OCI-LY1 (cell line): ENCODE data around the gene EEF1AKMT1.

Source experiments
- H2AFZ ChIP-seq: fragments of 200-600 bp; sonication (generic), shearing (Covaris generic); 2 replicates; pipeline ENCODE4 v1.6.0; 2014; ENCODE audit warnings: antibody characterized with exemption, mild to moderate bottlenecking, low read length
- H3F3A ChIP-seq: fragments of 200-600 bp; sonication (generic), shearing (Covaris generic); 2 replicates; pipeline ENCODE4 v1.6.0; 2014; ENCODE audit warnings: mild to moderate bottlenecking, antibody characterized with exemption, low read length, moderate library complexity; ENCODE audit not compliant: insufficient read depth
- H3K27ac ChIP-seq: fragments of 200-600 bp; sonication (generic); 2 replicates; pipeline ENCODE4 v1.5.1; 2014; ENCODE audit warnings: low read length, mixed run types, mild to moderate bottlenecking, low read depth; ENCODE audit not compliant: poor library complexity, severe bottlenecking
- H3K27me3 ChIP-seq: fragments of 200-600 bp; sonication (generic); 2 replicates; pipeline ENCODE4 v1.6.0; 2014; ENCODE audit warnings: antibody characterized with exemption, mild to moderate bottlenecking, low read length, moderate library complexity; ENCODE audit not compliant: insufficient read depth
- H3K36me3 ChIP-seq: fragments of 200-600 bp; sonication (generic); 2 replicates; pipeline ENCODE4 v1.6.1; 2014; ENCODE audit warnings: mild to moderate bottlenecking, antibody characterized with exemption, low read length, moderate library complexity, mixed read lengths; ENCODE audit not compliant: insufficient read depth
- H3K4me1 ChIP-seq: fragments of 200-600 bp; sonication (generic); 2 replicates; pipeline ENCODE4 v1.5.1; 2014; ENCODE audit warnings: mild to moderate bottlenecking, low read length, moderate library complexity; ENCODE audit not compliant: insufficient read depth, severe bottlenecking
- H3K4me2 ChIP-seq: fragments of 200-600 bp; sonication (generic), shearing (Covaris generic); 2 replicates; pipeline ENCODE4 v1.6.1; 2014; ENCODE audit warnings: low read length
- H3K4me3 ChIP-seq: fragments of 200-600 bp; sonication (generic); 2 replicates; pipeline ENCODE4 v1.5.1; 2014; ENCODE audit warnings: low read length, low read depth, mild to moderate bottlenecking, mixed read lengths; ENCODE audit not compliant: poor library complexity, severe bottlenecking
- H3K79me2 ChIP-seq: fragments of 200-600 bp; shearing (Covaris generic); 2 replicates; pipeline ENCODE4 v1.6.1; 2016; ENCODE audit warnings: mixed run types, low read length, mixed read lengths; ENCODE audit not compliant: insufficient read depth
- H3K9ac ChIP-seq: fragments of 200-600 bp; sonication (generic), shearing (Covaris generic); 2 replicates; pipeline ENCODE4 v1.6.1; 2014; ENCODE audit warnings: mild to moderate bottlenecking, low read length, mixed read lengths
- H3K9me2 ChIP-seq: fragments of 200-600 bp; sonication (generic), shearing (Covaris generic); 2 replicates; pipeline ENCODE4 v1.6.1; 2014; ENCODE audit warnings: low read depth, mild to moderate bottlenecking, low read length, mixed read lengths
- H3K9me3 ChIP-seq: fragments of 200-600 bp; shearing (Covaris generic); 2 replicates; pipeline ENCODE4 v1.6.1; 2014; ENCODE audit warnings: low read length, mixed read lengths
- H4K20me1 ChIP-seq: fragments of 200-600 bp; sonication (generic), shearing (Covaris generic); 2 replicates; pipeline ENCODE4 v1.6.0; 2016; ENCODE audit warnings: mild to moderate bottlenecking, low read length; ENCODE audit not compliant: insufficient read depth
- EZH2 ChIP-seq: fragments of 200-600 bp; sonication (generic), shearing (Covaris generic); IDR thresholded peaks from 2 replicates; pipeline ENCODE4 v1.8.0; 2017; ENCODE audit warnings: borderline replicate concordance, mixed run types, mild to moderate bottlenecking, antibody characterized with exemption, low read length, moderate library complexity, mixed read lengths
- TF ChIP-seq, protein P1 (sequence below): fragments of 200-600 bp; sonication (generic), shearing (Covaris generic); IDR thresholded peaks from 2 replicates; pipeline ENCODE4 v1.5.1; 2017; ENCODE audit warnings: mild to moderate bottlenecking, antibody characterized with exemption, low read length, moderate library complexity, mixed read lengths

Gene EEF1AKMT1

DNA sequence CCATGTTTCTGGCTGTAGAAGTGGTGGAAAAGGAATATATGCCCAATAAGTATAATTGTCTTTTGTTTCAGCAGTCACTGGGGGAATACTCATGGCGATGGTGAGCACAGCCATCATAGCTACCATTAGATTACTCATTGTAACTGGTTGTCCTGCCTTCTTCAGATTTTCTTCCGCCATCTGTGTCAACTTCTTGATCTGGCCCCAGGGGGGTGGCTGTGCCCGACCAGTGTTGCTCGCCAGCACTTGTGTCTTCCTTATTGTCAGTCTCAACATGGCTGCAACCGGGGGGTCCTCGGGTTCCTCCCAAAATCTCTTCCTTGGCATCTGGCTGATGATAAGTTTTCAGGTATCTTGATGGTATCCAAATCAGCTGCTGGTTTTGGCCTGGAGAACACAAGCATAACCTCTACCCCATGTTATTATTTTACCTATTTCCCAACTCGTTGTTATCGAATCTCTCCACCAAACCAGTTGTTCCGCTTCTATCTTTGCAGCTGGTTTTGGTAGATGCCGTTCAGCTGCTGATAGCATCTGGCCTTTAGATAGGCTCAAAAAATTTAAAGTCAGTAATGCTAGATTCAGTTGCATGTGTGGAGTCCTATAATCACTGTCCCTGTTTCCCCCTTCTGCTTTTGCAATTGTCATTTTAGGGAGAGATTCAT lies 93.2 kb downstream of the EEF1AKMT1 start:
- H3K27ac ChIP-seq = no peak overlapping the region
- no peak overlapping the region for H3K4me2 ChIP-seq
- H3K79me2 ChIP-seq = no peaks in the 10 kb centered on the region
- no peaks in the 10 kb centered on the region for H3F3A ChIP-seq
- H3K4me1 ChIP-seq = no peaks in the 10 kb centered on the region
- no peak overlapping the region for H3K9ac ChIP-seq
- no peaks in the 10 kb centered on the region for H3K27me3 ChIP-seq
- no peak overlapping the region for H3K4me3 ChIP-seq
- H3K36me3 ChIP-seq = no peaks in the 10 kb centered on the region
- H2AFZ ChIP-seq = no peak overlapping the region
- no peaks in the 10 kb centered on the region for H4K20me1 ChIP-seq
- no peak for TF ChIP-seq EZH2
- TF ChIP-seq, protein P1, sequence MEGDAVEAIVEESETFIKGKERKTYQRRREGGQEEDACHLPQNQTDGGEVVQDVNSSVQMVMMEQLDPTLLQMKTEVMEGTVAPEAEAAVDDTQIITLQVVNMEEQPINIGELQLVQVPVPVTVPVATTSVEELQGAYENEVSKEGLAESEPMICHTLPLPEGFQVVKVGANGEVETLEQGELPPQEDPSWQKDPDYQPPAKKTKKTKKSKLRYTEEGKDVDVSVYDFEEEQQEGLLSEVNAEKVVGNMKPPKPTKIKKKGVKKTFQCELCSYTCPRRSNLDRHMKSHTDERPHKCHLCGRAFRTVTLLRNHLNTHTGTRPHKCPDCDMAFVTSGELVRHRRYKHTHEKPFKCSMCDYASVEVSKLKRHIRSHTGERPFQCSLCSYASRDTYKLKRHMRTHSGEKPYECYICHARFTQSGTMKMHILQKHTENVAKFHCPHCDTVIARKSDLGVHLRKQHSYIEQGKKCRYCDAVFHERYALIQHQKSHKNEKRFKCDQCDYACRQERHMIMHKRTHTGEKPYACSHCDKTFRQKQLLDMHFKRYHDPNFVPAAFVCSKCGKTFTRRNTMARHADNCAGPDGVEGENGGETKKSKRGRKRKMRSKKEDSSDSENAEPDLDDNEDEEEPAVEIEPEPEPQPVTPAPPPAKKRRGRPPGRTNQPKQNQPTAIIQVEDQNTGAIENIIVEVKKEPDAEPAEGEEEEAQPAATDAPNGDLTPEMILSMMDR = no peak
- H3K9me3 ChIP-seq = no peaks in the 10 kb centered on the region
- no peaks in the 10 kb centered on the region for H3K9me2 ChIP-seq

DNA sequence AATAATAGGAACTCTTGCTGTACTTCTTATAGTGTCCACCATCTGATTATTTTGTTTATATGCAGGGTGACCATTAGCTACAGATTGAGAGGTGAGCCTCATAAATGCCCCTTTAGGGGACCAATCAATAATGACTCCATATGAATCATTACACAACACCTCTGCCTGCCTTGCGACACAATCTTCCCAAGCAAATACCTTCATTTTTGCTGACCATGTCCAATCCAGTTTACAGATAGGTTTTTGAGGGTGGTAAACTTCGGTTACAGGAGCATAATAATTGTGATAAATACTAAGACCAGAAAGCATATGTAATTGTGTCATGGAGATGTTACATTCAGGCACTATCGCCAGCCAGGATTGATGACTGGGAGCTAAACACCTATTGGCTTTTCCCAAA lies 93.9 kb downstream of the EEF1AKMT1 start:
- Histone ChIP-seq H3K4me1 (no peaks in the 10 kb centered on the region), H3K79me2 (no peaks in the 10 kb centered on the region), H3K36me3 (no peaks in the 10 kb centered on the region), H3K4me3 (no peak overlapping the region), H3K27ac (no peak overlapping the region), H3K9ac (no peak overlapping the region), H2AFZ (no peak overlapping the region), H3K9me3 (no peaks in the 10 kb centered on the region), H3K27me3 (no peaks in the 10 kb centered on the region), H3K9me2 (no peaks in the 10 kb centered on the region), H3F3A (no peaks in the 10 kb centered on the region), H4K20me1 (no peaks in the 10 kb centered on the region), H3K4me2 (no peak overlapping the region)
- no peak for TF ChIP-seq EZH2
- TF ChIP-seq, protein P1 = no peak
